ENCODE data around the gene NOX3. TPM values are rescaled to one million over a fixed set of nuclear protein-coding genes. Genes with fewer than 3 reads are reported as not detected.
"Not testable (repeated sequence)": the region's sequence is repeated elsewhere in the genome, so short reads cannot be mapped to it uniquely, and the experiment has no call there.

Gene NOX3
- total RNA-seq, 1 donor, result not detected

DNA sequence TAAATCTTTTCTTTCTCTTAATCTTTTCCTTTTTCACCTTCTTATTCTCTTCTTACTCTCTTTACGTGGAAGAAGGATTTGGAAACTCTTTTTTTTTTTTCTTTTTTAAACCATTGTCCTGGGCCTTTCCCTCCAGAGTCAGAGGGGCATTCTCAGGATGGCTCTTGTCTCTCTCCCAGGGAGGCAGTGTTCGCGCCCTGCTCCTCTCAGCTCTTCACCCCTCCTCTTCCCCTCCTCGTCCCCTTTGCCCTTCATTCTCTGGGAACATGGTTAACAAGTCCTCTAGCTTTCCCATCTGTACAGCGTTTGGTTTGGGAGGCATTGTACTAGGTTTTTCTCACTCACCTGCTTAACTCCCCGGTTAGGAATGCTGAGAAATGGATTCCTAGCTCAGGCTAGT is 89.3 kb downstream of the NOX3 start:
- H3K27me3 ChIP-seq (ENCODE audit: insufficient read depth, low read length), result no peaks in the 10 kb centered on the region
- no peak overlapping the region for H3K4me2 ChIP-seq (ENCODE audit: insufficient read depth, low read length)
- TF ChIP-seq, protein P1, sequence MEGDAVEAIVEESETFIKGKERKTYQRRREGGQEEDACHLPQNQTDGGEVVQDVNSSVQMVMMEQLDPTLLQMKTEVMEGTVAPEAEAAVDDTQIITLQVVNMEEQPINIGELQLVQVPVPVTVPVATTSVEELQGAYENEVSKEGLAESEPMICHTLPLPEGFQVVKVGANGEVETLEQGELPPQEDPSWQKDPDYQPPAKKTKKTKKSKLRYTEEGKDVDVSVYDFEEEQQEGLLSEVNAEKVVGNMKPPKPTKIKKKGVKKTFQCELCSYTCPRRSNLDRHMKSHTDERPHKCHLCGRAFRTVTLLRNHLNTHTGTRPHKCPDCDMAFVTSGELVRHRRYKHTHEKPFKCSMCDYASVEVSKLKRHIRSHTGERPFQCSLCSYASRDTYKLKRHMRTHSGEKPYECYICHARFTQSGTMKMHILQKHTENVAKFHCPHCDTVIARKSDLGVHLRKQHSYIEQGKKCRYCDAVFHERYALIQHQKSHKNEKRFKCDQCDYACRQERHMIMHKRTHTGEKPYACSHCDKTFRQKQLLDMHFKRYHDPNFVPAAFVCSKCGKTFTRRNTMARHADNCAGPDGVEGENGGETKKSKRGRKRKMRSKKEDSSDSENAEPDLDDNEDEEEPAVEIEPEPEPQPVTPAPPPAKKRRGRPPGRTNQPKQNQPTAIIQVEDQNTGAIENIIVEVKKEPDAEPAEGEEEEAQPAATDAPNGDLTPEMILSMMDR (IDR thresholded peaks at IDR 0.05; ENCODE audit: extremely low read depth, low read depth, low read length), result no peak
- H2AFZ ChIP-seq (ENCODE audit: low read length), result no peak overlapping the region
- H3K27ac ChIP-seq (ENCODE audit: low read depth, low read length), result no peak overlapping the region
- H4K20me1 ChIP-seq (ENCODE audit: insufficient read depth, low read length), result no peaks in the 10 kb centered on the region
- no peak for DNase-seq (ENCODE audit: insufficient read length, low spot score, missing footprints)
- H3K4me3 ChIP-seq (ENCODE audit: insufficient read depth, low read length), result no peak overlapping the region
- H3K36me3 ChIP-seq (ENCODE audit: insufficient read depth, low read length), result no peaks in the 10 kb centered on the region
- H3K4me1 ChIP-seq (ENCODE audit: insufficient read depth, low read length), result no peaks in the 10 kb centered on the region
- no peaks in the 10 kb centered on the region for H3K79me2 ChIP-seq (ENCODE audit: insufficient read depth, low read length)
- H3K9me3 ChIP-seq (ENCODE audit: low read depth, low read length), result no peaks in the 10 kb centered on the region

DNA sequence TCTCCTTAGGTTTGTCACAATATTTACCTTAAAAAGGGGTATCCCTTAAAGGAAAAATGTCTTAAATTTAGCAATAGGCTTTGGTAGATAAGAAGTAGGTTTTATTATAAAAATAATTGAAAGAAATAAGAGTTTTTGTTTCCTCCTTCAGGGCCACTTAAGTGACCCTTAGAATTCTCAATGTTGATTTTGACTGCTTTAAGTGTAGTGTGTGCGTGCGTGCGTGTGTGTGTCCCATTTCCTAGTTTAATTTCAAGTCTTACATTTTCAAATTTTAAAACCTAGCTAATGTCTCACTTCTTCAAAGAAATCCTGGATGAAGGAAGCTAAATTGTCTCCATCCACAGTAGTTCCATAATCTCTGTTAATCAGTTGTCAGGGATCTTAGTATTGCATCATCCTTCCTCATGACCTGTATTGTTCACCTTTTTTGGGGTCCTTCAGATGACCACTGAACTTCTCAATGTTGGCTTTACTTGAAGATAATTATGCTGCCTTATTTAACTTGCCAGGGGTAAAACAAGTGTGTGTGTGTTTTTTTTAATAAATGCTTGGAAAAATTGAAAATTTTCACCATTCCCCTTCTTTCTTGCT is 90.7 kb downstream of the NOX3 start:
- Histone ChIP-seq H3K36me3 (ENCODE audit: insufficient read depth, low read length) (no peaks in the 10 kb centered on the region), H3K9me3 (ENCODE audit: low read depth, low read length) (no peaks in the 10 kb centered on the region), H3K79me2 (ENCODE audit: insufficient read depth, low read length) (no peaks in the 10 kb centered on the region)

DNA sequence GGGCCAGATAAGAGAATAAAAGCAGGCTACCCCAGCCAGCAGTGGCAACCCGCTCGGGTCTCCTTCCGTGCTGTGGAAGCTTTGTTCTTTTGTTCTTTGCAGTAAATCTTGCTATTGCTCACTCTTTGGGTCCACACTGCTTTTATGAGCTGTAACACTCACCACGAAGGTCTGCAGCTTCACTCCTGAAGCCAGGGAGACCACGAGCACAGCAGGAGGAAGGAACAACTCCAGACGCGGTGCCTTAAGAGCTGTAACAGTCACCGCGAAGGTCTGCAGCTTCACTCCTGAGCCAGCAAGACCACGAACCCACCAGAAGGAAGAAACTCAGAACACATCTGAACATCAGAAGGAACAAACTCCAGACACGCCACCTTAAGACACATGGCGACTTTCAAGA is 91.6 kb downstream of the NOX3 start:
- H3K4me1 ChIP-seq (ENCODE audit: insufficient read depth, low read length); H3K9me3 ChIP-seq (ENCODE audit: low read depth, low read length); H3K4me3 ChIP-seq (ENCODE audit: insufficient read depth, low read length); H3K79me2 ChIP-seq (ENCODE audit: insufficient read depth, low read length); DNase-seq (ENCODE audit: insufficient read length, low spot score, missing footprints); H3K36me3 ChIP-seq (ENCODE audit: insufficient read depth, low read length); H2AFZ ChIP-seq (ENCODE audit: low read length); H3K27ac ChIP-seq (ENCODE audit: low read depth, low read length); H3K27me3 ChIP-seq (ENCODE audit: insufficient read depth, low read length); H3K4me2 ChIP-seq (ENCODE audit: insufficient read depth, low read length); H4K20me1 ChIP-seq (ENCODE audit: insufficient read depth, low read length): not testable (repeated sequence)

More for the DNA sequence above, 90.7 kb downstream of the NOX3 start:
- Histone ChIP-seq H2AFZ (ENCODE audit: low read length) (peak overlapping the region; percentile 56), H3K27ac (ENCODE audit: low read depth, low read length) (no peak overlapping the region), H3K4me3 (ENCODE audit: insufficient read depth, low read length) (no peak overlapping the region), H3K4me1 (ENCODE audit: insufficient read depth, low read length) (no peaks in the 10 kb centered on the region), H3K27me3 (ENCODE audit: insufficient read depth, low read length) (no peaks in the 10 kb centered on the region), H3K4me2 (ENCODE audit: insufficient read depth, low read length) (no peak overlapping the region), H4K20me1 (ENCODE audit: insufficient read depth, low read length) (no peaks in the 10 kb centered on the region)
- TF ChIP-seq, protein P1 (IDR thresholded peaks at IDR 0.05; ENCODE audit: extremely low read depth, low read depth, low read length), result no peak
- DNase-seq (ENCODE audit: insufficient read length, low spot score, missing footprints), result no peak

DNA sequence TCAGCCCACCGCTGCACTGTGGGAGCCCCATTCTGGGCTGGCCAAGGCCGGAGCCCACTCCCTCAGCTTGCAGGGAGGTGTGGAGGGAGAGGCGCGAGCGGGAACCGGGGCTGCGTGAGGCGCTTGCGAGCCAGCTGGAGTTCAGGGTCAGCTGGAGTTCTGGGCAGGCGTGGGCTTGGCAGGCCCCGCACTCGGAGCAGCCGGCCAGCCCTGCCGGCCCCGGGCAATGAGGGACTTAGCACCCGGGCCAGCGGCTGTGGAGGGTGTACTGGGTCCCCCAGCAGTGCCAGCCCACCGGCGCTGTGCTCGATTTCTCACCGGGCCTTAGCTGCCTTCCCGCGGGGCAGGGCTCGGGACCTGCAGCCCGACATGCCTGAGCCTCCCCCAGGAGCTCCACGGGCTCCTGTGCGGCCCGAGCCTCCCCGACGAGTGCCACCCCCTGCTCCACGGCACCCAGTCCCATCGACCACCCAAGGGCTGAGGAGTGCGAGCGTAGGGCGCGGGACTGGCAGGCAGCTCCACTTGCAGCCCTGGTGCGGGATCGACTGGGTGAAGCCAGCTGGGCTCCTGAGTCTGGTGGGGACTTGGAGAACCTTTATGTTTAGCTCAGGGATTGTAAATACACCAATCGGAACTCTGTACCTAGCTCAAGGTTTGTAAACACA is 92.5 kb downstream of the NOX3 start:
- not testable (repeated sequence) for H3K9me3 ChIP-seq (ENCODE audit: low read depth, low read length); H2AFZ ChIP-seq (ENCODE audit: low read length); H3K4me1 ChIP-seq (ENCODE audit: insufficient read depth, low read length); H3K27ac ChIP-seq (ENCODE audit: low read depth, low read length); DNase-seq (ENCODE audit: insufficient read length, low spot score, missing footprints); H3K4me3 ChIP-seq (ENCODE audit: insufficient read depth, low read length); H3K27me3 ChIP-seq (ENCODE audit: insufficient read depth, low read length); H3K4me2 ChIP-seq (ENCODE audit: insufficient read depth, low read length); H3K79me2 ChIP-seq (ENCODE audit: insufficient read depth, low read length); H4K20me1 ChIP-seq (ENCODE audit: insufficient read depth, low read length); H3K36me3 ChIP-seq (ENCODE audit: insufficient read depth, low read length)

DNA sequence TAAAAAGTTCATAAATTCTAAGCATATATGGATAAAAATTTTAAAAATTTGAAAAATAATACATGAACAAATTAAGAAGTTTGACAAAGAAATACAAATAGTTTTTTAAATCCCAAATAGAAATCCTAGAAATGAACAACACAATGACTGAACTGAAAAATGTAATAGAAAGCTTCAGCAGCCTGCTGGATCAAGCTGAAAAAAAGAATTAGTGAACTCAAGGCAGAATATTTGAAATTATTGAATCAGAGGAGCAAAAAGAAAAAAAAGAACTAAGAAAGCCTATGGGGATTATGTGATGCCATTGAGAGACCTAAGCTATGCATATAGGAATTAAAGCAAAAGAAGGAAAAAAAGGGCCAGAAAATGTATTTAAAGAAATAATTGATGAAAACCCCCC is 101.5 kb downstream of the NOX3 start:
- TF ChIP-seq, protein P1 (IDR thresholded peaks at IDR 0.05; ENCODE audit: extremely low read depth, low read depth, low read length), result no peak
- H4K20me1 ChIP-seq (ENCODE audit: insufficient read depth, low read length), result no peaks in the 10 kb centered on the region
- no peaks in the 10 kb centered on the region for H3K27me3 ChIP-seq (ENCODE audit: insufficient read depth, low read length)
- H3K27ac ChIP-seq (ENCODE audit: low read depth, low read length), result no peak overlapping the region
- no peak overlapping the region for H2AFZ ChIP-seq (ENCODE audit: low read length)
- no peak overlapping the region for H3K4me3 ChIP-seq (ENCODE audit: insufficient read depth, low read length)
- DNase-seq (ENCODE audit: insufficient read length, low spot score, missing footprints), result no peak
- no peaks in the 10 kb centered on the region for H3K79me2 ChIP-seq (ENCODE audit: insufficient read depth, low read length)
- peaks cover 5% of the 10 kb centered on the region for H3K9me3 ChIP-seq (ENCODE audit: low read depth, low read length)
- peaks cover 8% of the 10 kb centered on the region for H3K4me1 ChIP-seq (ENCODE audit: insufficient read depth, low read length)
- H3K36me3 ChIP-seq (ENCODE audit: insufficient read depth, low read length), result no peaks in the 10 kb centered on the region
- H3K4me2 ChIP-seq (ENCODE audit: insufficient read depth, low read length), result no peak overlapping the region
